ENCODE results near the gene HOXC10.

The HOXC10 gene

GRCh38 chr12:54029529-54030441 lies 44.8 kb downstream of the HOXC10 start:
- Histone ChIP-seq H3K27me3 (ENCODE audit: low read depth, low read length) (no peaks in the 10 kb centered on the region), H4K20me1 (ENCODE audit: insufficient read depth, low read length) (no peaks in the 10 kb centered on the region), H3K36me3 (replicated peaks; ENCODE audit: low read depth, low read length) (no peaks in the 10 kb centered on the region), H2AFZ (ENCODE audit: low read depth, low read length) (no peak overlapping the region), H3K4me2 (ENCODE audit: low read length) (no peak overlapping the region), H3K27ac (ENCODE audit: low read length) (no peak overlapping the region), H3K79me2 (ENCODE audit: low read length) (no peaks in the 10 kb centered on the region), H3K4me1 (ENCODE audit: low read length) (peaks cover 32% of the 10 kb centered on the region), H3K9me3 (ENCODE audit: insufficient read depth, low read length) (no peaks in the 10 kb centered on the region), H3K9ac (ENCODE audit: low read length) (no peak overlapping the region), H3K4me3 (ENCODE audit: low read length) (no peak overlapping the region)
- TF ChIP-seq CTCF (IDR thresholded peaks at IDR 0.05; ENCODE audit: low read depth, low read length), result no peak
- TF ChIP-seq EZH2phosphoT487 (IDR thresholded peaks at IDR 0.05; ENCODE audit: low read depth), result no peak

DNA sequence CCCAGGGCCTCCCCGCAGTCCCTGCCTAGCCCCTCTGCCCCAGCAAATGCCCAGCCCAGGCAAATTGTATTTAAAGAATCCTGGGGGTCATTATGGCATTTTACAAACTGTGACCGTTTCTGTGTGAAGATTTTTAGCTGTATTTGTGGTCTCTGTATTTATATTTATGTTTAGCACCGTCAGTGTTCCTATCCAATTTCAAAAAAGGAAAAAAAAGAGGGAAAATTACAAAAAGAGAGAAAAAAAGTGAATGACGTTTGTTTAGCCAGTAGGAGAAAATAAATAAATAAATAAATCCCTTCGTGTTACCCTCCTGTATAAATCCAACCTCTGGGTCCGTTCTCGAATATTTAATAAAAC lies 45.5 kb downstream of the HOXC10 start:
- Histone ChIP-seq H3K4me3 (ENCODE audit: low read length) (no peak overlapping the region), H3K4me2 (ENCODE audit: low read length) (no peak overlapping the region), H3K79me2 (ENCODE audit: low read length) (no peaks in the 10 kb centered on the region), H3K9ac (ENCODE audit: low read length) (no peak overlapping the region), H3K9me3 (ENCODE audit: insufficient read depth, low read length) (no peaks in the 10 kb centered on the region), H3K27me3 (ENCODE audit: low read depth, low read length) (no peaks in the 10 kb centered on the region), H3K27ac (ENCODE audit: low read length) (no peak overlapping the region), H4K20me1 (ENCODE audit: insufficient read depth, low read length) (no peaks in the 10 kb centered on the region), H3K36me3 (replicated peaks; ENCODE audit: low read depth, low read length) (no peaks in the 10 kb centered on the region), H2AFZ (ENCODE audit: low read depth, low read length) (no peak overlapping the region), H3K4me1 (ENCODE audit: low read length) (peaks cover 26% of the 10 kb centered on the region)
- no peak for TF ChIP-seq CTCF (IDR thresholded peaks at IDR 0.05; ENCODE audit: low read depth, low read length)
- no peak for TF ChIP-seq EZH2phosphoT487 (IDR thresholded peaks at IDR 0.05; ENCODE audit: low read depth)

DNA sequence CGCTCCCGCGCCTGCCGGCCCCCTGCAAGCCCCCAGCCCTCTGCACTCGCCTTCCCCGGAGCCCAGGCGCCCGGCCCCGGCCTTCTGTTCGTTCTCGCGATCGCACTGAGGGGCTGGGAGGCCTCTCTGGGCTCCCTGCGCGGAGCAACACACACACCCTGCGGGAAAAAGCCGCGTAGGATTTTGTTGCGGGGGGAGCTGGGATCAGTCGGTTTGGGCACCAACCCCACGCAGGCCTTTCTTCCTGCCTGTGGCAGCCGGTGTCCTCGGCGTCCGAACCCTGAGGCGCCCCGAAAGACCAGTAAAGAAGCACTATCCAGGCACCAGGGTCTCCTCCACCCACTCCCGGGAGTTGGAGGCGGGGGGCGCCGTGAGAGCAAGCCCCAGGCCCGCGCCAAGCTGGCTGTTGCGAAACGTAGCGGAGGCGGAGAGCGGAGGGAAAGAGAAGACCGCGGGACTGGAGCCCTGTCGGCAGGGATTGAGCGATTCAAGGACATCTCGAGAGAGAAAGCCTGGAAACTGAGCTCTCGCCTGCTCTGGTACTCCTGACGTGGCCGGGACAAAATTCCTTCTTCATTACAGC lies 46.0 kb downstream of the HOXC10 start:
- no peak overlapping the region for H2AFZ ChIP-seq (ENCODE audit: low read depth, low read length)
- H3K4me1 ChIP-seq (ENCODE audit: low read length), result peaks cover 20% of the 10 kb centered on the region
- H3K79me2 ChIP-seq (ENCODE audit: low read length), result no peaks in the 10 kb centered on the region
- H3K4me2 ChIP-seq (ENCODE audit: low read length), result no peak overlapping the region
- H3K27me3 ChIP-seq (ENCODE audit: low read depth, low read length), result no peaks in the 10 kb centered on the region
- TF ChIP-seq CTCF (IDR thresholded peaks at IDR 0.05; ENCODE audit: low read depth, low read length) (no peak), EZH2phosphoT487 (IDR thresholded peaks at IDR 0.05; ENCODE audit: low read depth) (no peak)
- no peak overlapping the region for H3K9ac ChIP-seq (ENCODE audit: low read length)
- H4K20me1 ChIP-seq (ENCODE audit: insufficient read depth, low read length), result no peaks in the 10 kb centered on the region
- no peaks in the 10 kb centered on the region for H3K36me3 ChIP-seq (replicated peaks; ENCODE audit: low read depth, low read length)
- no peak overlapping the region for H3K4me3 ChIP-seq (ENCODE audit: low read length)
- H3K27ac ChIP-seq (ENCODE audit: low read length), result no peak overlapping the region
- H3K9me3 ChIP-seq (ENCODE audit: insufficient read depth, low read length), result no peaks in the 10 kb centered on the region

DNA sequence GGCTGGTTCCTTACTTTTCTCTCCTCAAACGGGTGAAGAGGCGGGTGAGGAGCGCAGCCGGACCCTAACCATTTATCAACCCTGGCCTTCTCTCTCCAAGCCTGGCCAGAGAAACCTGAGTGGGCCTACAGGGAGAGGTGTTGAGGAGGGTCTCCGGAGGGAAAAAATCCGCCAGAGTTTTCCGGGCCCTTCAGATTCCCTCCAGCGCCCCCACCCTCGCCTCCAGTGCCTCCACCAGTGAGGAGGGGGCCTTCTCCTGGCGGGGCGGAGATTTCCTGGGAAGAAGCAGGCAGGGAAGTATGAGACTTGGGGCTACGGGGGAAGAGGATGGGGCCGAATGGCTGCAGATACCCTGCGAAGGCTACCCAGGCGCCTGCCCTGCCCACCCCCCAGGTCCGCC lies 46.5 kb downstream of the HOXC10 start:
- H3K27ac ChIP-seq (ENCODE audit: low read length), result no peak overlapping the region
- TF ChIP-seq EZH2phosphoT487 (IDR thresholded peaks at IDR 0.05; ENCODE audit: low read depth) (no peak), CTCF (IDR thresholded peaks at IDR 0.05; ENCODE audit: low read depth, low read length) (no peak)
- no peak overlapping the region for H2AFZ ChIP-seq (ENCODE audit: low read depth, low read length)
- H3K4me3 ChIP-seq (ENCODE audit: low read length), result no peak overlapping the region
- H3K4me2 ChIP-seq (ENCODE audit: low read length), result no peak overlapping the region
- H4K20me1 ChIP-seq (ENCODE audit: insufficient read depth, low read length), result no peaks in the 10 kb centered on the region
- H3K27me3 ChIP-seq (ENCODE audit: low read depth, low read length), result no peaks in the 10 kb centered on the region
- H3K9ac ChIP-seq (ENCODE audit: low read length), result no peak overlapping the region
- peaks cover 15% of the 10 kb centered on the region for H3K4me1 ChIP-seq (ENCODE audit: low read length)
- no peaks in the 10 kb centered on the region for H3K9me3 ChIP-seq (ENCODE audit: insufficient read depth, low read length)
- H3K79me2 ChIP-seq (ENCODE audit: low read length), result no peaks in the 10 kb centered on the region
- H3K36me3 ChIP-seq (replicated peaks; ENCODE audit: low read depth, low read length), result no peaks in the 10 kb centered on the region
